Activated CD4-positive, alpha-beta T cell treated with anti-CD3 and anti-CD28 coated beads, Interleukin-2, amount 50 U/mL, for 48 hours (primary cell): ENCODE results near the gene DYRK4.

Source experiments
- DNase-seq, 2 experiments: peaks; one replicate each; pipeline ENCODE4 v3.0.0-alpha.2; 2020

Gene DYRK4

DNA sequence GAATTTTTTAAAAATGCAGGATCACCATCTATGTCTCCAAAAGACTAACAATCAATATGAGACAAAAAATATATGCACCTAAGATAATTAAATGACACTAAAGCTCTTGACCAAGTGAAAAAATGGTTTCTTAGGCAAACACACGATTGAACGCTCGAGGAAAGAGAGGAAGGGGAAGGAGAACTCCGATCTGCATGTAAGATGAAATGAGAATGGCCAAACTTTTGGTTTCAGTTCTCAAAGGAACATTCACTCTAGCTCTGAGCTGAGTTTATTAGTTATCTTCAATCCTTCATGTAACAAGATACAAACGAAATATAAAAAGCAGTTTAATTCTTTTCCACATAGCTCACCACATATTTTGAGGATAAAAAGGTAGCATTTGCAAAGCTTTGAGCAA lies 2.8 kb downstream of the DYRK4 start:
- no peak for DNase-seq

DNA sequence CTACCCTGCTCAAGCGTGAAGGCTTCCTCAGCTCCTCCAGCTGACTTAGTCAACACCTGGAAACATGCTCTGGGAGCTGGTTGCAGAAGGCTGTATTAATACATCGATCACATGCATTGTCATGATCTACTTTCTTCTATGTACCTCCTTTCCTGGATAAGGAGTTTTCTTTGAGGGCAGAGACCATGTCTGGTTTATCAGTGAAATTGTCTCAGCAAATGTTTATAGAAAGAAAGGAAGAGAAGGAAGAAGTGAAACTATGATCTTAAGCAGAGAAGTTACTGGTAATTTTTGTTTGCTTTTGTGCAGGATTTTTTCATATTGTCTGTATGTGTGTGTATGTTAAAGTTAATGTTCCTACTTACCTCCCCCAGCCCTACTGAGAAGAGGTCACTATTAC lies 4.5 kb downstream of the DYRK4 start:
- DNase-seq, result no peak

- DNase-seq, result no peak
Observed at GRCh38 chr12:4567073-4567881, 5.3 kb downstream of the DYRK4 start.

GRCh38 chr12:4569261-4569660 lies 7.3 kb downstream of the DYRK4 start:
- no peak for DNase-seq

- no peak for DNase-seq
Observed at GRCh38 chr12:4572680-4573079, 10.7 kb downstream of the DYRK4 start.

DNA sequence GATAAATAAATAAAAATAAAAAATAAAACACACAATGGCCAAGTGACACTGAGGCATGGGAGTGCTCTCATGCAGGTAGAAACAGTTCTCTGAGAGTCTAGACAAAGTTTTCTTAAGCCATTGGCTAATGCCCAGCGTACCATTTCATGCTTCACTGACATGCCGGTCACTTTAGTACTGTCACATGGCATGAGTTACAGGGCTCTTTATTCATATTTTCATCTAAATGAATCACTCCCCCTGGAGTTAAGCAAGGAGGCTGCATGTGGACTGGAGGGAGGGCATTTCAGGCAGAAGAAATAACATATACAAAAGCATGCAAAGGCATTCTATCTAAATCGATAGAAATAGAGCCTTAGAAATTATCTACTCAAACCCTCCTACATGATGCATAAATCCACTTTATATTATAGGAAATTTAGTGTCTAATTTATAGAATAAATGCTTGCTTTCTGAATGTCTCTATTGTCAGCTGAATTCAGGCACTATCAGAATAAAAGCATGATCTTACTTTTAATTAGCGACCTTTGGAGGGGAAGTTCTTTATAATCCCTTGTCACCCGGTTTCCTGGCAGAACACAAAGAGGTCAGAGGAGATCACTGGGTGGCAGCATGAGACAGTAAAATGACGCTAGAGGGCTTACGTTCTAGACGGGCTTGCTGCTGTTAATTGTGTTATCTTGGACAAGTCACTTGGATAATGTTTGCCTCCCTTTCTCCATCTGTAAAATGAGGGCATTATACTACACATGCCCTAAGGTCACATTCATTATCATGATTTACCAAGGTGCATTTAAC lies 17.5 kb downstream of the DYRK4 start:
- no peak for DNase-seq

- no peak for DNase-seq
Observed at GRCh38 chr12:4580281-4580688, 18.3 kb downstream of the DYRK4 start.

DNA sequence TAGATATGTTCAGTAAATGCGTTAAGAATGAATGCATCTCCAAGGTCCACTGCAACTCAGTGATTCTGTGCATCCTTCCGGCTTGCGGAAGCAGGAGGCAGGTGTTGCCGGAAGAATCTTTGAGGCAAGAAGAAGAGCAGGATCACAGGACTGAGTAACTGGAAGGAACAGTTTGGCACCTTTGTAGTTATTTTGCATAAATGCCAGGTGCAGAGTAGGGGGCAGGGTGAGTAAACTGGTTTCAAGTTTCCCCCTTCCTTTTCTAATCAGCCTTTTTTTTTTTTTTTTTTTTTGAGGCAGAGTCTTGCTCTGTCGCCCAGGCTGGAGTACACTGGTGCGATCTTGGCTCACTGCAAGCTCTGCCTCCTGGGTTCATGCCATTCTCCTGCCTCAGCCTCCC lies 22.3 kb downstream of the DYRK4 start:
- DNase-seq, result no peak

- no peak for DNase-seq
Observed at GRCh38 chr12:4584896-4585295, 22.9 kb downstream of the DYRK4 start.

DNA sequence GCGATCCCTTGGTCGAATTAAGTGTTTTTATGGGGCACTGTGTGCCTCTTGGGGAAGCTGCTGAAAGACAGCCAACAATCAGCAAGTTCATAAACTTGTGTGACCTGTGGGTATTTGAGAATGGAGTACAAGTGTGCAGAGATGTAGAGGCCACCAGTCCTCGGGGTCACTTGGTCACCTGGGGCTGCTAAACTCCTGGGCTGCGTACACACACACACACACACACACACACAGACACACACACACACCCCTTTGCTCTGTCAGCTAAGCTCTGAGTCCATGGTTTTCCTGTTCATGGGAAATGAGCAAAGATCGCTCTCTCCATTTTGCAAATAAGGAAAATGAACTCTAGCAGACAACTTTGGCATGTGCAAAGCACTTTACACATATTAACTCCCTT lies 24.5 kb downstream of the DYRK4 start:
- no peak for DNase-seq

DNA sequence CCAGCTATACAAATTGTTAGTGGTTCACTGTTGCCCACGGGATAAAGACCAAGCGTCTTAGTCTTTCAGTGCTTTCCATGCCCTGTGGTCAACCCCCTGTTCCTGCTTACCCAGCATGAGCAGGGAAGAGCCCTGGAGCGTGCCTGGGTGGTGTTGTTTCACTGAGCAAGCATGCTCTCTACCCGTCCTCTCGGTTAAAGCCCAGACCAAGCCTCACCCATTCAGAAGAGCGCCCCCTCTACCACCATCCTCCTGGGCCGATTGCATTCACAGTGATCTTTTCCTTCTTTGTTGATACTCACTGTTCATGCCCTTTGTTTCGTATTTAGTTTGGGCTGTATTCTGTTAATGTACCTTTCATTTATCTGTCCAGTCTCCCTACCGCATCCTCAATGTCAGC lies 25.1 kb downstream of the DYRK4 start:
- no peak for DNase-seq

GRCh38 chr12:4588916-4589315 lies 26.9 kb downstream of the DYRK4 start:
- DNase-seq, result no peak

- no peak for DNase-seq
Observed at GRCh38 chr12:4589941-4590340, 27.9 kb downstream of the DYRK4 start.

DNA sequence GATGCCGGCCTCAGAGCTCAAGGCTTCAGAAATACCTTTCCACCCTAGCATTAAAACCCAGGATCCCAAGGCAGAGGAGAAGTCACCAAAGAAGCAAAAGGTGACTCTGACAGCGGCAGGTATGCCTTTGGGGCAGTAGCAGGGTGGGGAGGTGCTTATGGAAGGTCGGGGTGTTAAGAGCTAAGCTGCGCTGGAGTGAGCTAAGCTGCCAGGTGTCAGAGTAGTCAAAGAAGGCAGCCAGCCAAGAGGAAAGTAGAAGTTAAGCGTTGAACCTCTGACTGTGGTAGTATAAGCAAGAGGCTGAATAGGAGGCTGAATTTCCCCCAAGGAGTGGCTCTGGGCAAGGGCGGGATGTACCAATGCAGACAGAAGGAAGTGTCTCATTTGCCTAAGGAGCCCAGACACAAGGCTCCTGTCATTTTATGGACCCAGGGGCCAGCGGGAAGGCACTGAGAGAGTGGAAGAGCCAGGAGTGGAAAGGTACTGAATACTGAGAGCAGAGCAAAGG lies 29.2 kb downstream of the DYRK4 start:
- DNase-seq, result no peak

DNA sequence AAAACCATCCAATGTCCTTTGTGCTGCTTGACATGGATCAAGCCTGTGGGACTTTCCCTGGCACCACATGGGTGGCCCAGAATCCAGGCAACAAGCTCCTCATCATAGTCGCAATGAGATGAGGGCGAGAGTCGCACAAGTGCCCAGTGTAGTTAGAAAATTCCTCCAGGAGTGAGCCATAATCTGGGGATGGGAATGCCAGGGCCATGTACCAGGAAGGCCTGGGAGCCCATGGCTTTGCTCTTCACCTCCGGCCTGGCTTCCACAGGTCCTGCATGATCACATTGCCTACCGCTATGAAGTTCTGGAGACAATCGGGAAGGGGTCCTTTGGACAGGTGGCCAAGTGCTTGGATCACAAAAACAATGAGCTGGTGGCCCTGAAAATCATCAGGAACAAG lies 33.9 kb downstream of the DYRK4 start:
- DNase-seq, result no peak

DNA sequence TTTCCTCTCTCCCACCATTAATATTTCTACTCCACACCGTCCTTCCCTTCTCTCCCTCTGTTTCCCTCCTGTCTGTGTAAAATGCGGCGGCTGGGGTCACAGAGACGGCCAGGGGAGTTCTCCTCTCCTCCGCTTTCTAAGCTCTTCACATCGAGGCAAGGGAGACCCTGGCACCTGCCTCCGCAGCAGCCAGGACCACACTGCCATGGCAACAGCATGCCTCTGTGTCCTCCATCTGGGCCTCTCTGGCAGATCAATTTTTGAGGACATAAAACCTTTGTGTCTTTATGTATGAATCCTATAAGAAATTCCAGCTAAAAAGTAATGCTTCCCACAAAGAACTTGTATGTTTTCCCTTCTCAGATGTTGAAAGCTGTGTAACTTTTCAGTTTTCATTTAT lies 41.4 kb downstream of the DYRK4 start:
- DNase-seq, result no peak

GRCh38 chr12:4603946-4604345 lies 41.9 kb downstream of the DYRK4 start:
- no peak for DNase-seq

GRCh38 chr12:4604684-4605193 lies 42.7 kb downstream of the DYRK4 start:
- DNase-seq, result peak; percentile 77 to 84

GRCh38 chr12:4607056-4607455 lies 45.0 kb downstream of the DYRK4 start:
- no peak for DNase-seq

DNA sequence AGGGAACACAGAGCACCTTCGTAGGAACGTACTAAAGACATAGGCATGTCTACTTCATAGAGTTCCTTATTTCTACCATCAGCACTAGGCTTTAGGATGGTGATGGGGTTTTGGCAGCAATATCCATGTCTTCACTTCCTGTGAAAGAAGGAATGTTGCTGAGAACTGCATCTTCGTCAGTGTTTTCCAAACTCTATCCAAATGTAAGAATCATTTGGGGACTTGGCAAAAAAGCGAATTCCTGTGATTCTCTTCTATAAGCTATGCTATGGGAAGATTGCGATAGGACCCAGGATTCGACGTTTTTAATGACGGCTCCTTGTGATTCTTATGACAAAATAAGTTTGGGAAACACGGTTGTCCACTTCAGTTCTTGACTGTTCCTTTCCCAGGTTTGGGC lies 47.1 kb downstream of the DYRK4 start:
- no peak for DNase-seq

DNA sequence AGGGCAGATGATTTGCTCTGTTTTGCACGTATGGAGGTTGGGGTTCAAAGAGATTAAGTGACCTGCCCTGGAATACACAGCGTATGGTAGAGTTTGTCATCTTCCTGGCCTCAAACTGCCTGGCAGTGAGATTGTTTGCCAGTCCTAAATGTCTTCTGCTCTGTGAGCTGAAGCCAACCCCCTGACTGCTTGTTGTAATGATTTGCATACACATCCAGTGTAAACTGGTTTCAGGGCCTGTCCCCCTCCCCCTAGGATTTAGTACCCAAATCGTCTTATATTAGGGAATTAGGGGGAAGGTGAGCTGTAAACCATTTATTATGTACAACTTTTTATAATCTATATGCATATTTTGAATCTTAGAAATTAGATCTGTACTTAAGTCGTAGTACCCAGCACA lies 48.5 kb downstream of the DYRK4 start:
- no peak for DNase-seq

DNA sequence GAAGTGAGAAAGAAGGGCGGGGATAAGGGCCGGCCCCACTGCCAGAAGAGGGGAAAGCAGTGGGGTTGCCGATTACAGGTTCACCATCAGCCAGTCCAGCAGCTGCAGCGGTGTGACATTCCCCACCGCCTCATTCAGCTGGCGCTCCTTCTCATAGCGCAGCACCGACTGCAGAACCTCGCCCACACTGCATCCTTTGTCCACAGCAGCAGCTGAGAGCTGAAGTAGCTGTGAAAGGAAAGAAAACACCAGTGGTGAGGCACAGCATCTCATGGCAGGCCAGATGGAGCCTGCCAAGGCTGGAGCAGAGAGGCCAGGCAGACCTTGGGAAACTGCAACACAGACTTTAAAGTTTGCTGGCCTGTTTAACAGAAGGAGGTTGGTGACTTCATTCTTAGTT lies 53.7 kb downstream of the DYRK4 start:
- no peak for DNase-seq

DNA sequence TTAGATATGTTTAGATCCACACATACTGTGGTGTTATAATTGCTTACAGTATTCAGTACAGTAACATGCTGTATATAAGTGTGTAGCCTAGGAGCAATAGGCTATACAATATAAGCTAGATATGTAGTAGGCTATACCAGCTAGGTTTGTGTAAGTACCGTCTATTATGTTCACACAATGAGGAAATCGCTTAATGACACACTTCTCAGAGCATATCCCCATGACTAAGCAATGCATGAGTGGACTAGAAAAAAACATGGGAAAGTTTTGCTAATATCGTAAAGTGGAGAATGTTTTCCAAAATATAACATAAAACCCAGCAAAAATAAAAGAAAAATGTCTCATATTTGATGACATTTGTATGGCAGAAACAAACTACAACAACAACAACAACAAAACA lies 59.5 kb downstream of the DYRK4 start:
- DNase-seq, result no peak

DNA sequence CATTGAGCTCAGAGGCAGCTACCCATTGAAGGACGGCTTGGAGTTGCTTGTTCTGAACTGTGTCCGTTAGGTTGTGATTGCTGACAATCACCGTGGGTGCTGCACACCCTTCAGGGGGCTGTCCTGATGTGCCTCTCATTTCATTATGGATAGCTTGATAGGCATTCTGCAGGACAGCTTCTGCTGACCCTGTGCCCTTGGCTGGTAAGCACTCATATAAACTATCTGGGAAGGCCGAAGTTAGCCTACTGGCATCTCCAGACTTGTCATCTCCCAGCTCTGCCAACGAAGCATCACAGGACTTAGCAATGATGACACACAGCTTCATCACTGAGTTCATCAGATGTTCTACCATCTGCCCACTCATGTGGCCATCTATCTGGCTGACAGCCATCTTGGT lies 64.5 kb downstream of the DYRK4 start:
- DNase-seq, result no peak
